Gastrocnemius medialis (tissue), 4 donors: Measurements from ENCODE around the gene MAGI1.

ENCODE experiments used
- POLR2A ChIP-seq, 2 donors: fragments of 450-650 bp; IDR thresholded peaks; one replicate each; pipeline ENCODE4 v1.6.1; 2017; ENCODE audit warnings: antibody characterized with exemption in 2 of 2, mild to moderate bottlenecking in 2 of 2, moderate library complexity in 2 of 2
- TF ChIP-seq, protein P1 (sequence below), 5 experiments: fragments of 450-650 bp in 3 of 5; fragments of 200-600 bp in 2 of 5; sonication (generic) in 2 of 5; IDR thresholded peaks in 4 of 5; conservative IDR thresholded peaks in 1 of 5; 1 replicate in 4 of 5; 2 replicates in 1 of 5; pipeline ENCODE4 v1.5.1; 2016 to 2019; ENCODE audit warnings: antibody characterized with exemption in 5 of 5, mild to moderate bottlenecking in 3 of 5, moderate library complexity in 3 of 5

DNA sequence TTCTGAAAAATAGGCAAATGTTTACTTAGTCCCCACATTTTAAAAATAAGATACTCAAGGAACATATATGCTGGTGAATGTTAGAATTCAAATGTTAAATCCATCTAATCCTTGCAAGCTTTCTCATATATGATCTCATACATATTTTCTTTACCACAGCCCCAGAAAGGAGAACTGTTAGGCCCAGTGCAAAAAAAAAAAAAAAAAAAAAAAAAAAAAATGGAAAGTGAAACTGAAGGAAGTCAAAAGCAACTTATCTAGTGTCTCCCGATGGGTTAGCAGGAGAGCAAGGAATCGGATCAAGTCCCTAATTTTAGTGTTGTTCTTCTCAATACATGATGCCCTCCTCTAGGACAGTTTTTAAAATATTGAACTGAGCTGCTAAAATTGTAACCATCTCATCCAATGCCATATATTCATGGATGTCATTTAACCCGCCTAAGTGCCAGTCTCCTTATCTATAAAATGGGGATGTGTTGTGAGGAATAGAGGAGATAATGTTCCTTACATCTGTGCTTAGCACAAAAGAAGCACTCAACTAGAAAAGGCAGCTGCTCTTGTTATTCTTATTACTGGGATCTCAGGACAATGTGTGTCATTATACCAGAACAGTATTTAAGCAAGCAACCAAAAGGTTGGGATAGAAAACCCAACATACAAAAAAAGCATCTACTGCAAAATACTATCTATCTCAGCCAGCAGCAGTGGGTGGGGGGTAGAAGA lies 279.7 kb downstream of the MAGI1 start:
- no peak for TF ChIP-seq POLR2A (IDR thresholded peaks at IDR 0.05)
- TF ChIP-seq, protein P1, sequence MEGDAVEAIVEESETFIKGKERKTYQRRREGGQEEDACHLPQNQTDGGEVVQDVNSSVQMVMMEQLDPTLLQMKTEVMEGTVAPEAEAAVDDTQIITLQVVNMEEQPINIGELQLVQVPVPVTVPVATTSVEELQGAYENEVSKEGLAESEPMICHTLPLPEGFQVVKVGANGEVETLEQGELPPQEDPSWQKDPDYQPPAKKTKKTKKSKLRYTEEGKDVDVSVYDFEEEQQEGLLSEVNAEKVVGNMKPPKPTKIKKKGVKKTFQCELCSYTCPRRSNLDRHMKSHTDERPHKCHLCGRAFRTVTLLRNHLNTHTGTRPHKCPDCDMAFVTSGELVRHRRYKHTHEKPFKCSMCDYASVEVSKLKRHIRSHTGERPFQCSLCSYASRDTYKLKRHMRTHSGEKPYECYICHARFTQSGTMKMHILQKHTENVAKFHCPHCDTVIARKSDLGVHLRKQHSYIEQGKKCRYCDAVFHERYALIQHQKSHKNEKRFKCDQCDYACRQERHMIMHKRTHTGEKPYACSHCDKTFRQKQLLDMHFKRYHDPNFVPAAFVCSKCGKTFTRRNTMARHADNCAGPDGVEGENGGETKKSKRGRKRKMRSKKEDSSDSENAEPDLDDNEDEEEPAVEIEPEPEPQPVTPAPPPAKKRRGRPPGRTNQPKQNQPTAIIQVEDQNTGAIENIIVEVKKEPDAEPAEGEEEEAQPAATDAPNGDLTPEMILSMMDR (IDR thresholded peaks at IDR 0.05 in 4 of 5, conservative IDR thresholded peaks at IDR 0.05 in 1 of 5) = no peak
